ENCODE data around the gene CIDEB. TPM values are rescaled to one million over a fixed set of nuclear protein-coding genes. Genes with fewer than 3 reads are reported as not detected.

Gene CIDEB
- total RNA-seq, 1 donor from 2014 or later = 4.9 TPM

- Mint-ChIP-seq H3K4me1 (ENCODE audit: unreplicated experiment) (peaks cover 6% of the 10 kb centered on the region), H3K9me3 (no peaks in the 10 kb centered on the region), H3K27ac (no peak overlapping the region), H3K36me3 (no peaks in the 10 kb centered on the region), H3K4me3 (no peak overlapping the region), H3K27me3 (peaks cover 69% of the 10 kb centered on the region)
- DNase-seq (ENCODE audit: extremely low spot score, unreplicated experiment) = no peak
- TF ChIP-seq, protein P1, sequence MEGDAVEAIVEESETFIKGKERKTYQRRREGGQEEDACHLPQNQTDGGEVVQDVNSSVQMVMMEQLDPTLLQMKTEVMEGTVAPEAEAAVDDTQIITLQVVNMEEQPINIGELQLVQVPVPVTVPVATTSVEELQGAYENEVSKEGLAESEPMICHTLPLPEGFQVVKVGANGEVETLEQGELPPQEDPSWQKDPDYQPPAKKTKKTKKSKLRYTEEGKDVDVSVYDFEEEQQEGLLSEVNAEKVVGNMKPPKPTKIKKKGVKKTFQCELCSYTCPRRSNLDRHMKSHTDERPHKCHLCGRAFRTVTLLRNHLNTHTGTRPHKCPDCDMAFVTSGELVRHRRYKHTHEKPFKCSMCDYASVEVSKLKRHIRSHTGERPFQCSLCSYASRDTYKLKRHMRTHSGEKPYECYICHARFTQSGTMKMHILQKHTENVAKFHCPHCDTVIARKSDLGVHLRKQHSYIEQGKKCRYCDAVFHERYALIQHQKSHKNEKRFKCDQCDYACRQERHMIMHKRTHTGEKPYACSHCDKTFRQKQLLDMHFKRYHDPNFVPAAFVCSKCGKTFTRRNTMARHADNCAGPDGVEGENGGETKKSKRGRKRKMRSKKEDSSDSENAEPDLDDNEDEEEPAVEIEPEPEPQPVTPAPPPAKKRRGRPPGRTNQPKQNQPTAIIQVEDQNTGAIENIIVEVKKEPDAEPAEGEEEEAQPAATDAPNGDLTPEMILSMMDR (conservative IDR thresholded peaks at IDR 0.05) = no peak
Observed at GRCh38 chr14:24351517-24351916, 43.7 kb upstream of the CIDEB start.

DNA sequence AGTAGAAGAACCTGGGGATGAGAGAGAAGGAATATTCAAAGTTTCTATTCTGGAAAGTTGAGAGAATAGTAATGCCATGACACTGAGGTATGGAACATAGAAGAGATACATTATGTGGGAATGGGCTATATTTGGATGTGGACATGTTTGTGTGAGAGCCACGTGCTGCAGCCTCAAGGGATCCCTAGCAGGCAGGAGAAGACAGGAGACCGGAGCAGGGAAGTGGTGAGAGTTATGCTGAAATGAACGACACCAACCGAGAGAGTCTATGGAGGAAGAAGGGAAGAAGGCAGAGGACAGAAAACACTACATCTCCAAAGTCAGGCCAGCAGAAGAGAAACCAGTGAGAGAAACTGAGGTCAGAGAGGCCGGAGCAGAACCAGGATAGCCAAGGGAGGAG, 42.0 kb upstream of the CIDEB start:
- H3K36me3 Mint-ChIP-seq = no peaks in the 10 kb centered on the region
- no peak overlapping the region for H3K4me3 Mint-ChIP-seq
- no peaks in the 10 kb centered on the region for H3K9me3 Mint-ChIP-seq
- TF ChIP-seq, protein P1 (conservative IDR thresholded peaks at IDR 0.05) = no peak
- H3K4me1 Mint-ChIP-seq (ENCODE audit: unreplicated experiment) = peaks cover 6% of the 10 kb centered on the region
- peaks cover 83% of the 10 kb centered on the region for H3K27me3 Mint-ChIP-seq
- no peak for DNase-seq (ENCODE audit: extremely low spot score, unreplicated experiment)
- no peak overlapping the region for H3K27ac Mint-ChIP-seq

- Mint-ChIP-seq H3K36me3 (no peaks in the 10 kb centered on the region), H3K27me3 (peaks cover 81% of the 10 kb centered on the region), H3K27ac (no peak overlapping the region), H3K9me3 (no peaks in the 10 kb centered on the region), H3K4me3 (no peak overlapping the region), H3K4me1 (ENCODE audit: unreplicated experiment) (peaks cover 3% of the 10 kb centered on the region)
- no peak for DNase-seq (ENCODE audit: extremely low spot score, unreplicated experiment)
- TF ChIP-seq, protein P1 (conservative IDR thresholded peaks at IDR 0.05) = no peak
Observed at GRCh38 chr14:24348186-24348585, 40.4 kb upstream of the CIDEB start.

DNA sequence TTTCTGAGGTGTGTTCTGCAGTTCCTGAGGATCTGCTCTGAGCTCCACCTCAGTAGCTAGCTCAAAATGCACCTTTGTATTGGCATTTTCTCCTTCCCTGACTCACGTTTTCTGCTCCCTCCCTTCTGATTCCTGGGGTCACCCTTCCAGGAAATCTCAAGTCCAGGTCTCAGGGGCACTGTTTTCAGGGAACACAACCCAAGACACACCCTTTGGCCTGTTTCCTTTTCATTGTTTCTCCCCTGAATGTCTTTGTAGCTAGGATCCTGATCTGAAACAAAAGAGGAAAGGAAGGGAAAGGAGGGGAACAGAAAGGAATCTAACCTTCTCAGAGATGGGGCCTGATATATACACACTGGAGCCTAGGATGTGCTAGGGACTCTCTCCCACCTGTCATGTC, 39.4 kb upstream of the CIDEB start:
- Mint-ChIP-seq H3K27me3 (peaks cover 79% of the 10 kb centered on the region), H3K4me1 (ENCODE audit: unreplicated experiment) (no peaks in the 10 kb centered on the region), H3K4me3 (no peak overlapping the region), H3K36me3 (no peaks in the 10 kb centered on the region), H3K27ac (no peak overlapping the region), H3K9me3 (no peaks in the 10 kb centered on the region)
- DNase-seq (ENCODE audit: extremely low spot score, unreplicated experiment) = no peak
- TF ChIP-seq, protein P1 (conservative IDR thresholded peaks at IDR 0.05) = no peak

DNA sequence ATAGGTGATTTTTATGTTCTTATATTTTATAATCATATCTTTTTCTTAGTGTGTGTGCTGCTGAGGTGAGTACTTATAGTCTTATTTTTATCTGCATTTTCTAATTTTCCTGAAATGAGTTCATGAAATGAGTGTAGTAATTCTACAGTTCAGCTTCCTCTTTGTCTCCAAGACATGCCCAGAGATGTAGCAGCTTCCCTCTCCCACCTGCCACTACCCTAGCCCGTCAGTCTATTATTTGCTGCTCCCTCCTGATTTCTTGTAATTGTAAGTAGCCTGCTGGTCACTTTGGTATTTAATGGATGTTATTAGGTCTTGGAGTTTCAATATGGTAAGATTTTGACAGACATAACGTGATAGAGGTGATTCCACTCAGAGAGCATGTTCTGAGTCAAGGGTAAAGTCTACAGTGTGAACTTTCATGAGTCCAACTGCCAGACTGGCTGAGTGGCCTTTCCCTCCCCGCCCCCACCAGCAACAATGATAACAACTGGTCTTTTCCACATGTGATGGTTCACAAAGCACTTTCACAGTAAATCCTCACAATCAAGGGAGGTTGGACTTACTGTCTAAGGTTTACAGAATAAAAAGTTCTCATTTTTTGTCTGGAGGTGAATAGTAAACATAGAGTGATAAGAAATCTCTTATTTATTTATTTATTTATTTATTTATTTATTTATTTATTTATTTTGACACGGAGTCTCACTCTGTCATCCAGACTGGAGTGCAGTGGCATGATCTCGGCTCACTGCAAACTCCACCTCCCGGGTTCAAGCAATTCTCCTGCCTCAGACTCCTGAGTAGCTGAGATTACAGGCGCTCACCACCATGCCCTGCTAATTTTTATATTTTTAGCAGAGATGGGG, 36.3 kb upstream of the CIDEB start:
- TF ChIP-seq, protein P1 (conservative IDR thresholded peaks at IDR 0.05) = no peak
- Mint-ChIP-seq H3K4me3 (no peak overlapping the region), H3K36me3 (no peaks in the 10 kb centered on the region), H3K9me3 (no peaks in the 10 kb centered on the region), H3K27me3 (peaks cover 75% of the 10 kb centered on the region), H3K27ac (no peak overlapping the region), H3K4me1 (ENCODE audit: unreplicated experiment) (no peaks in the 10 kb centered on the region)
- no peak for DNase-seq (ENCODE audit: extremely low spot score, unreplicated experiment)
